ENCODE data around the gene CUL5. TPM values are rescaled to one million over a fixed set of nuclear protein-coding genes. Genes with fewer than 3 reads are reported as not detected.

The CUL5 gene
- total RNA-seq, 2 experiments from 2014 or later = 18.8 to 39.7 TPM

- TF ChIP-seq EZH2phosphoT487 (IDR thresholded peaks at IDR 0.05; ENCODE audit: borderline replicate concordance, low read depth, low read length) (no peak), CTCF (conservative IDR thresholded peaks at IDR 0.05; ENCODE audit: low read length) (no peak)
- H3K4me3 ChIP-seq (ENCODE audit: low read depth, low read length, poor library complexity, severe bottlenecking) = no peak overlapping the region
- H3K4me2 ChIP-seq (ENCODE audit: low read length) = no peak overlapping the region
- BruUV-seq (replicated peaks) = no TSS peak
- H3K36me3 ChIP-seq (ENCODE audit: insufficient read depth, low read length) = peaks cover 61% of the 10 kb centered on the region
- CTCF ChIA-PET (ENCODE audit: unreplicated experiment) = no interaction called here
- intact Hi-C loops (cut with micrococcal nuclease; ENCODE audit: unreplicated experiment) = no loop called here
- peaks cover 5% of the 10 kb centered on the region; the same call in 1 of the 2 replicates for H3K79me2 ChIP-seq (ENCODE audit: insufficient read depth, low read depth, low read length)
- H2AFZ ChIP-seq (ENCODE audit: low read length) = no peak overlapping the region
- no peak overlapping the region for H3K27ac ChIP-seq (ENCODE audit: low read depth, low read length, poor library complexity, severe bottlenecking)
- H4K20me1 ChIP-seq (ENCODE audit: insufficient read depth, low read length) = no peaks in the 10 kb centered on the region
- POLR2A ChIA-PET = no interaction called here
- no peaks in the 10 kb centered on the region for H3K9me3 ChIP-seq (ENCODE audit: low read length)
- H3K9me2 ChIP-seq (ENCODE audit: insufficient read depth, low read length) = no peaks in the 10 kb centered on the region
- no peaks in the 10 kb centered on the region for H3K4me1 ChIP-seq (ENCODE audit: insufficient read depth, low read length, poor library complexity, severe bottlenecking)
- no peak for DNase-seq (ENCODE audit: low spot score)
Measured at GRCh38 chr11:108048269-108048668, 39.6 kb downstream of the CUL5 start.

DNA sequence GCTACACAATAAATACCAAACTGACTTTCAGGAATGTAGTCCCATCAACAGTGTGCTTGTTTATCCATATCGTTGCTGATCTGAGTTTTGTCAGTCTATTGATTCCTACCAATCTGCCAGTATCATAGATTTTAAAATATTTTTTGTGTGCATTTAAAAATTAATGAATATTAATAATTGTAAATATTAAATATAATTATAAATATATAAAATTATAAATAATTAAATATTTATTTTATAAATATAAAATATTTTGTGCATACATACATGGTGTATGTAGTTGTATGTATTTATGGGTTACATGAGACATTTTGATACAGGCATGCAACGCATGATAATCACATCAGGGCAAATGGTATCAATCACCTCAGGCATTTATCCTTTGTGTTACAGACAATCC is 53.6 kb downstream of the CUL5 start:
- no peaks in the 10 kb centered on the region for H3K79me2 ChIP-seq (ENCODE audit: insufficient read depth, low read depth, low read length)
- no peak overlapping the region for H3K4me2 ChIP-seq (ENCODE audit: low read length)
- intact Hi-C loops (cut with micrococcal nuclease; ENCODE audit: unreplicated experiment) = no loop called here
- TF ChIP-seq EZH2phosphoT487 (IDR thresholded peaks at IDR 0.05; ENCODE audit: borderline replicate concordance, low read depth, low read length) (no peak), CTCF (conservative IDR thresholded peaks at IDR 0.05; ENCODE audit: low read length) (no peak)
- BruUV-seq (replicated peaks) = no TSS peak
- H3K4me3 ChIP-seq (ENCODE audit: low read depth, low read length, poor library complexity, severe bottlenecking) = no peak overlapping the region
- H2AFZ ChIP-seq (ENCODE audit: low read length) = no peak overlapping the region
- no peak overlapping the region for H3K27ac ChIP-seq (ENCODE audit: low read depth, low read length, poor library complexity, severe bottlenecking)
- no peaks in the 10 kb centered on the region for H3K9me2 ChIP-seq (ENCODE audit: insufficient read depth, low read length)
- CTCF ChIA-PET (ENCODE audit: unreplicated experiment) = no interaction called here
- H3K9me3 ChIP-seq (ENCODE audit: low read length) = no peaks in the 10 kb centered on the region
- no peak for DNase-seq (ENCODE audit: low spot score)
- H3K4me1 ChIP-seq (ENCODE audit: insufficient read depth, low read length, poor library complexity, severe bottlenecking) = no peaks in the 10 kb centered on the region
- POLR2A ChIA-PET = no interaction called here
- peaks cover 77% of the 10 kb centered on the region for H3K36me3 ChIP-seq (ENCODE audit: insufficient read depth, low read length)
- no peaks in the 10 kb centered on the region for H4K20me1 ChIP-seq (ENCODE audit: insufficient read depth, low read length)

DNA sequence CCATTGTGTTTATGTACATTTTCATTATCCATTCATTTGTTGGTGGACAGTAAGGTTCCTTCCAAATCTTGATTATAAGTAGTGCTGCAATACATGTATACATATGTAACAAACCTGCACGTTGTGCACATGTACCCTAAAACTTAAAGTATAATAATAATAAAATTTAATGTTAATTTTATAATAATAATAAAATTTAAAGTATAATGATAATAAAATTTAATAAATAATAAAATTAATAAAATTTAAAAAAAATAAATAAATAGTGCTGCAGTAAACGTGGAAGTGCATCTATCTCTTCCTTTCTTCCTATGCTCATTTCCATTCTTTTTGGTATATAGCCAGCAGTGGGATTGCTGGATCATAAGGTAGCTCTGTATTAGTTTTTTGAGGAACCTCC is 54.7 kb downstream of the CUL5 start:
- H3K4me1 ChIP-seq (ENCODE audit: insufficient read depth, low read length, poor library complexity, severe bottlenecking) = no peaks in the 10 kb centered on the region
- no peaks in the 10 kb centered on the region for H3K9me2 ChIP-seq (ENCODE audit: insufficient read depth, low read length)
- intact Hi-C loops (cut with micrococcal nuclease; ENCODE audit: unreplicated experiment) = no loop called here
- no peak overlapping the region for H3K4me2 ChIP-seq (ENCODE audit: low read length)
- TF ChIP-seq EZH2phosphoT487 (IDR thresholded peaks at IDR 0.05; ENCODE audit: borderline replicate concordance, low read depth, low read length) (no peak), CTCF (conservative IDR thresholded peaks at IDR 0.05; ENCODE audit: low read length) (no peak)
- no peak overlapping the region for H3K27ac ChIP-seq (ENCODE audit: low read depth, low read length, poor library complexity, severe bottlenecking)
- H3K4me3 ChIP-seq (ENCODE audit: low read depth, low read length, poor library complexity, severe bottlenecking) = no peak overlapping the region
- H3K79me2 ChIP-seq (ENCODE audit: insufficient read depth, low read depth, low read length) = no peaks in the 10 kb centered on the region
- H3K9me3 ChIP-seq (ENCODE audit: low read length) = no peaks in the 10 kb centered on the region
- H2AFZ ChIP-seq (ENCODE audit: low read length) = no peak overlapping the region
- H4K20me1 ChIP-seq (ENCODE audit: insufficient read depth, low read length) = no peaks in the 10 kb centered on the region
- DNase-seq (ENCODE audit: low spot score) = no peak
- ChIA-PET POLR2A (interaction anchor here (0.5 to 0.6 kb wide), 2 partner anchors 21 to 65 kb away, joined by 3 read pairs; no protein-coding TSS in a partner anchor), CTCF (ENCODE audit: unreplicated experiment) (no interaction called here)
- peaks cover 74% of the 10 kb centered on the region for H3K36me3 ChIP-seq (ENCODE audit: insufficient read depth, low read length)
- no TSS peak for BruUV-seq (replicated peaks)
